Kidney (tissue), 14 donors: Measurements from ENCODE around the gene MARF1. TPM values are rescaled to one million over a fixed set of nuclear protein-coding genes. Genes with fewer than 3 reads are reported as not detected.

Source experiments
- DNase-seq, 5 donors: peaks; one replicate each; pipeline ENCODE4 v3.0.0-alpha.2; 2013 to 2020
- FAIRE-seq: peaks from 2 replicates; lab custom pipeline; 2012; peaks lifted over from hg19 to GRCh38; lab: Jason Lieb, UNC
- H3K27ac ChIP-seq, 2 donors: one replicate each; pipeline ENCODE4 v1.7.0; 2013; ENCODE audit warnings: low read depth in 2 of 2, low read length in 2 of 2, inconsistent platforms in 1 of 2
- H3K27me3 ChIP-seq: one replicate; pipeline ENCODE4 v1.7.1; 2013; ENCODE audit warnings: low read length, inconsistent platforms; ENCODE audit not compliant: control insufficient read depth, insufficient read depth
- H3K36me3 ChIP-seq, 3 donors: one replicate each; pipeline versions ENCODE4 v1.7.0 to v1.7.1; 2013; ENCODE audit warnings: low read length in 3 of 3, control low read depth in 1 of 3, inconsistent platforms in 1 of 3; ENCODE audit not compliant: insufficient read depth in 3 of 3, control insufficient read depth in 2 of 3
- H3K4me1 ChIP-seq, 3 donors: one replicate each; pipeline versions ENCODE4 v1.7.0 to v1.7.1; 2013; ENCODE audit warnings: low read length in 3 of 3, inconsistent platforms in 1 of 3, low read depth in 1 of 3; ENCODE audit not compliant: control insufficient read depth in 2 of 3, insufficient read depth in 2 of 3
- H3K4me3 ChIP-seq, 3 donors: one replicate each; pipeline versions ENCODE4 v1.7.0 to v1.8.1; 2013; ENCODE audit warnings: low read length in 3 of 3, control low read depth in 1 of 3, inconsistent platforms in 1 of 3
- H3K9ac ChIP-seq, 3 donors: one replicate each; pipeline versions ENCODE4 v1.7.0 to v1.7.1; 2013; ENCODE audit warnings: low read length in 3 of 3, control low read depth in 1 of 3, inconsistent platforms in 1 of 3
- H3K9me3 ChIP-seq, 3 donors: one replicate each; pipeline versions ENCODE4 v1.7.0 to v1.7.1; 2013; ENCODE audit warnings: low read length in 3 of 3, control low read depth in 1 of 3, inconsistent platforms in 1 of 3; ENCODE audit not compliant: control insufficient read depth in 2 of 3, insufficient read depth in 1 of 3
- intact Hi-C: fragments of 100-400 bp; cut with DNase I; formaldehyde crosslinking; loops from one replicate; pipeline ENCODE4 v1.11.1; 2022
- polyA plus RNA-seq: library from polyadenylated mRNA; stranded (reverse); fragments of 350-450 nt; fragmentation: Illumina TruSeq; extraction: RNeasy Lipid Tissue Mini Kit (QIAGEN cat#74804); gene quantifications from one replicate; pipeline ENCODE4 v1.2.3, GENCODE V29; 2014; ENCODE audit warnings: low read depth, low replicate concordance; ENCODE audit not compliant: insufficient read depth
- total RNA-seq: library from RNA; stranded (reverse); fragmentation: NEBNext Ultra II Directional; extraction: Animal tissue kit (Norgen Biotek cat#: 25700); gene quantifications from one replicate; pipeline ENCODE4 v1.2.1, GENCODE V29; 2021
- TF ChIP-seq, protein P1 (sequence below): IDR thresholded peaks from 3 replicates; pipeline ENCODE4 v1.5.1; 2012; ENCODE audit warnings: mild to moderate bottlenecking, moderate library complexity, borderline replicate concordance; ENCODE audit not compliant: insufficient read depth; ENCODE audit errors: extremely low read depth
- donor health status: control.
- donor health status: control.
- donor health status: control.
- donor health status: control.
- donor health status: control.
- donor health status: DM: yes; HTN: yes; CAD: no.
- donor health status: Normal renal cell carcinoma (clear cell type).

Gene MARF1
- total and polyA plus RNA-seq, 2 donors from 2014 or later = 17.5 to 80.7 TPM

DNA sequence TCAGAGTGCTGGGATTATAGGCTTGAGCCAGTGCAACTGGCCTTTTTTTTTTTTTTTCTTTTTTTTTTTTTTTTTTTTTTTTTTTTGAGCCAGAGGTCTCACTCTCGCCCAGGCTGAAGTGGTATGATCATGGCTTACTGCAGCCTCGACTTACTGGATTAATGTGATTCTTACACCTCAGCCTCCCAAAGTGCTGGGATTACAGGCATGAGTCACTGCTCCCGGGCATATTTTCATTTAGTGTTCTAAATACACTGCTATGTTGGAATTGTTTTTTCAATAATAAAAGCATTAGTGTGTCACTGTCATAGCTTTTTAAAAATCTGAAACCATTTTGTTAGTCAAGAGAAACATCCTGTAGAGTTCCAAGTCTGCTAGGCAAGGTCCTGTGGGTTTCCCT lies 47.3 kb upstream of the MARF1 start:
- no peak for DNase-seq
- intact Hi-C loops = no loop called here
- H3K27me3 ChIP-seq = no peaks in the 10 kb centered on the region
- H3K9ac ChIP-seq = no peak overlapping the region
- H3K36me3 ChIP-seq = peaks cover 6 to 32% (median 15%) of the 10 kb centered on the region in 3 donors
- H3K4me1 ChIP-seq = no peaks in the 10 kb centered on the region
- TF ChIP-seq, protein P1, sequence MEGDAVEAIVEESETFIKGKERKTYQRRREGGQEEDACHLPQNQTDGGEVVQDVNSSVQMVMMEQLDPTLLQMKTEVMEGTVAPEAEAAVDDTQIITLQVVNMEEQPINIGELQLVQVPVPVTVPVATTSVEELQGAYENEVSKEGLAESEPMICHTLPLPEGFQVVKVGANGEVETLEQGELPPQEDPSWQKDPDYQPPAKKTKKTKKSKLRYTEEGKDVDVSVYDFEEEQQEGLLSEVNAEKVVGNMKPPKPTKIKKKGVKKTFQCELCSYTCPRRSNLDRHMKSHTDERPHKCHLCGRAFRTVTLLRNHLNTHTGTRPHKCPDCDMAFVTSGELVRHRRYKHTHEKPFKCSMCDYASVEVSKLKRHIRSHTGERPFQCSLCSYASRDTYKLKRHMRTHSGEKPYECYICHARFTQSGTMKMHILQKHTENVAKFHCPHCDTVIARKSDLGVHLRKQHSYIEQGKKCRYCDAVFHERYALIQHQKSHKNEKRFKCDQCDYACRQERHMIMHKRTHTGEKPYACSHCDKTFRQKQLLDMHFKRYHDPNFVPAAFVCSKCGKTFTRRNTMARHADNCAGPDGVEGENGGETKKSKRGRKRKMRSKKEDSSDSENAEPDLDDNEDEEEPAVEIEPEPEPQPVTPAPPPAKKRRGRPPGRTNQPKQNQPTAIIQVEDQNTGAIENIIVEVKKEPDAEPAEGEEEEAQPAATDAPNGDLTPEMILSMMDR = no peak
- H3K9me3 ChIP-seq = no peaks in the 10 kb centered on the region
- FAIRE-seq = no peak
- no peak overlapping the region for H3K27ac ChIP-seq
- H3K4me3 ChIP-seq = no peak overlapping the region

DNA sequence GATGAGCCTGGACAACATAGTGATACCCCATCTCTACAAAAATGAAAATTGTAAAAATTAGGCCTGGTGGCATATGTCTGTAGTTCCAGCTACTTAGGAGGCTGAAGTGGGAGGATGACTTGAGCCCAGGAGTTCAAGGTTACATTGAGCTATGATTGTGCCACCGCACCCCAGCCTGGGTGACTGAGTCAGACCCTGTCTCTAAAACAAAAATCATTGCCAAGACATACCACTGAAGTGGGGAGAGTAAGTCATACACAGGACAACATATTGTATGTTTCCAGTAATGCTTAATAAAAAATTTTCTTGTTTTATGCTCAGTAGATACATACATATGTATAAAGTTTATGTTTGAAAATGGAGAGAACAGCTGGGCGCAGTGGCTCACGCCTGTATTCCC lies 46.3 kb upstream of the MARF1 start:
- no peaks in the 10 kb centered on the region for H3K9me3 ChIP-seq
- no peak for FAIRE-seq
- peaks cover 4 to 29% (median 13%) of the 10 kb centered on the region in 3 donors for H3K36me3 ChIP-seq
- H3K9ac ChIP-seq = no peak overlapping the region
- H3K4me1 ChIP-seq = no peaks in the 10 kb centered on the region
- intact Hi-C loops = no loop called here
- DNase-seq = no peak
- TF ChIP-seq, protein P1 = no peak
- H3K27me3 ChIP-seq = no peaks in the 10 kb centered on the region
- H3K4me3 ChIP-seq = no peak overlapping the region
- no peak overlapping the region for H3K27ac ChIP-seq

DNA sequence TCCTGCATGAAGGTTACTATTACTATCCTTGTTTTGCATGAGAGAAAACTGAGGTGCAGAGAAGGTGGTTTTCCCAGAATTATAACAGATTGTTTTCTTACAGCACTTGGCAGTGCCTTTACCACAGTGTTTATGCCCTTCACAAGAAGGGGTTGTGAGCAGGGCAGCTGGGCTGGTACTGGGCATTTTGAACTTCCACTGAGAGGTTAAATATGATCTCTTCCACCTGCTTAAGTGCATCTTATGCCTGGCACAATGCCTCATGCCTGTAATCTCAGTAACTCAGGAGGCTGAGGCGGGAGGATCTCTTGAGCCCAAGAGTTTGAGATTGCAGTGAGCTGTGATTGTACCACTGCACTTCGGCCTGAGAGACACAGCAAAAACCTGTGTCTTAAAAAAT lies 43.3 kb upstream of the MARF1 start:
- peaks cover 3 to 22% (median 9%) of the 10 kb centered on the region in 3 donors for H3K36me3 ChIP-seq
- no peaks in the 10 kb centered on the region for H3K4me1 ChIP-seq
- no peaks in the 10 kb centered on the region for H3K9me3 ChIP-seq
- FAIRE-seq (no peak), DNase-seq (no peak)
- TF ChIP-seq, protein P1 = no peak
- no peak overlapping the region for H3K4me3 ChIP-seq
- no peaks in the 10 kb centered on the region for H3K27me3 ChIP-seq
- intact Hi-C loops = no loop called here
- H3K27ac ChIP-seq = no peak overlapping the region
- H3K9ac ChIP-seq = no peak overlapping the region

DNA sequence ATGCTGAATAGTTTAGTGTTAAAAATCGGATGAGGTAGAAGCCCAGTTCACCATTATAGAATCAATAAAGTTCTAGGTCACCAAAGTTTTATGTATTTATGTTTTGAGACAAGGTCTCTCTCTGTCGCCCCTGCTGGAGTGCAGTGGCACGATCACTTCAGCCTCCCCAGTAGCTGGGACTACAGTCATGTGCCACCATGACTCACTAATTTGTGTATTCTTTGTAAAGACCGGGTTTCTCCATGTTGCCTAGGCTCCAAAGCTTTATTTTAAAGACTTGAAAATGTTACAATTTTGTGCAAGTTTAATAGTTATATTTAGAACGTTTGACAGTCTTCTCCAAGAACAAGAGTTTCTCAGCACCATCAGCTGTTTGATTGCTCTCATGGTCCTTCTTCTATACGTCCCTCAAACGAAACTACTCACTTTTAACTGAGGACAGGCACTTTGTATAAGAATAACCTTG lies 39.2 kb upstream of the MARF1 start:
- intact Hi-C loops = no loop called here
- H3K36me3 ChIP-seq = peaks cover 3 to 10% (median 4%) of the 10 kb centered on the region in 3 donors
- peak in 1 of 5 donors; percentile 22 for DNase-seq

More for the DNA sequence above, 39.2 kb upstream of the MARF1 start:
- FAIRE-seq = no peak
- no peaks in the 10 kb centered on the region for H3K27me3 ChIP-seq
- no peak overlapping the region for H3K4me3 ChIP-seq
- no peak overlapping the region for H3K27ac ChIP-seq
- no peaks in the 10 kb centered on the region for H3K4me1 ChIP-seq
- TF ChIP-seq, protein P1 = peak; percentile 4
- H3K9me3 ChIP-seq = no peaks in the 10 kb centered on the region
- no peak overlapping the region for H3K9ac ChIP-seq
